Neural cell (in vitro differentiated cells): ENCODE results near the gene AHNAK2. TPM values are rescaled to one million over a fixed set of nuclear protein-coding genes. Genes with fewer than 3 reads are reported as not detected.

Source experiments
- H2AFZ ChIP-seq: fragments of 200-600, 300-800 bp; sonication (generic), shearing (Covaris generic); 2 replicates; pipeline ENCODE4 v1.6.0; 2014; ENCODE audit warnings: low read depth, mild to moderate bottlenecking, antibody characterized with exemption, low read length, moderate library complexity
- H3F3A ChIP-seq: fragments of 200-600 bp; shearing (Covaris generic); 2 replicates; pipeline ENCODE4 v1.6.1; 2016; ENCODE audit warnings: mild to moderate bottlenecking, moderate library complexity, mixed read lengths, antibody characterized with exemption, low read length; ENCODE audit not compliant: insufficient read depth, poor library complexity, severe bottlenecking
- H3K27ac ChIP-seq: fragments of 200-600, 300-800 bp; sonication (generic), shearing (Covaris generic); 2 replicates; pipeline ENCODE4 v1.5.1; 2014; ENCODE audit warnings: mild to moderate bottlenecking, low read length, moderate library complexity
- H3K27me3 ChIP-seq: fragments of 300-800, 200-600 bp; sonication (generic), shearing (Covaris generic); 2 replicates; pipeline ENCODE4 v1.6.0; 2014; ENCODE audit warnings: mild to moderate bottlenecking, low read depth, low read length, moderate library complexity; ENCODE audit not compliant: insufficient read depth
- H3K36me3 ChIP-seq: fragments of 300-800, 200-600 bp; sonication (generic), shearing (Covaris generic); 2 replicates; pipeline ENCODE4 v1.5.1; 2014; ENCODE audit warnings: mild to moderate bottlenecking, antibody characterized with exemption, low read length, moderate library complexity; ENCODE audit not compliant: insufficient read depth
- H3K4me2 ChIP-seq: fragments of 300-800, 200-600 bp; sonication (generic), shearing (Covaris generic); 2 replicates; pipeline ENCODE4 v1.6.0; 2014; ENCODE audit warnings: mild to moderate bottlenecking, low read length
- H3K4me3 ChIP-seq: fragments of 300-800, 200-600 bp; sonication (generic), shearing (Covaris generic); 2 replicates; pipeline ENCODE4 v1.5.1; 2014; ENCODE audit warnings: mild to moderate bottlenecking, low read length, moderate library complexity
- H3K79me2 ChIP-seq: fragments of 200-600 bp; shearing (Covaris generic); replicated peaks from 2 replicates; pipeline ENCODE4 v1.6.0; 2014; ENCODE audit warnings: mild to moderate bottlenecking, low read length, moderate library complexity; ENCODE audit not compliant: insufficient read depth
- H3K9ac ChIP-seq: fragments of 300-800, 200-600 bp; sonication (generic), shearing (Covaris generic); 2 replicates; pipeline ENCODE4 v1.6.1; 2016; ENCODE audit warnings: mild to moderate bottlenecking, low read length, mixed read lengths
- H3K9me2 ChIP-seq: fragments of 200-600 bp; shearing (Covaris generic); 2 replicates; pipeline ENCODE4 v1.6.1; 2016; ENCODE audit warnings: mild to moderate bottlenecking, low read length, mixed read lengths; ENCODE audit not compliant: insufficient read depth
- H3K9me3 ChIP-seq: fragments of 200-600, 300-800 bp; sonication (generic), shearing (Covaris generic); 2 replicates; pipeline ENCODE4 v1.6.1; 2016; ENCODE audit warnings: mild to moderate bottlenecking, mixed run types, low read length, moderate library complexity, mixed read lengths
- H4K20me1 ChIP-seq: fragments of 200-600 bp; shearing (Covaris generic); 2 replicates; pipeline ENCODE4 v1.6.1; 2016; ENCODE audit warnings: mild to moderate bottlenecking, mixed run types; ENCODE audit not compliant: insufficient read depth
- CTCF ChIP-seq: fragments of 450-650 bp; IDR thresholded peaks from 2 replicates; pipeline ENCODE4 v1.5.1; 2014; ENCODE audit warnings: antibody characterized with exemption, mild to moderate bottlenecking, moderate library complexity; ENCODE audit not compliant: poor library complexity, severe bottlenecking
- EP300 ChIP-seq: fragments of 450-650 bp; conservative IDR thresholded peaks from 2 replicates; pipeline ENCODE4 v1.6.1; 2014; ENCODE audit warnings: antibody characterized with exemption, mild to moderate bottlenecking, moderate library complexity; ENCODE audit not compliant: poor library complexity, severe bottlenecking
- EZH2 ChIP-seq: fragments of 200-600, 300-800 bp; shearing (Covaris generic), sonication (generic); IDR thresholded peaks from 2 replicates; pipeline ENCODE4 v1.6.1; 2014; ENCODE audit warnings: antibody characterized with exemption, low read length, borderline replicate concordance, mild to moderate bottlenecking; ENCODE audit not compliant: insufficient read depth, poor library complexity, severe bottlenecking
- MXI1 ChIP-seq: fragments of 450-650 bp; conservative IDR thresholded peaks from 2 replicates; pipeline ENCODE4 v1.6.1; 2014; ENCODE audit warnings: antibody characterized with exemption, mild to moderate bottlenecking; ENCODE audit not compliant: poor library complexity, severe bottlenecking
- POLR2AphosphoS5 ChIP-seq: IDR thresholded peaks from 2 replicates; pipeline ENCODE4 v1.6.1; 2012
- RAD21 ChIP-seq: fragments of 450-650 bp; conservative IDR thresholded peaks from 2 replicates; pipeline ENCODE4 v1.6.1; 2014; ENCODE audit warnings: antibody characterized with exemption, mild to moderate bottlenecking, moderate library complexity
- REST ChIP-seq: IDR thresholded peaks from 2 replicates; pipeline ENCODE4 v1.6.1; 2012; ENCODE audit warnings: borderline replicate concordance
- SMC3 ChIP-seq: fragments of 450-650 bp; conservative IDR thresholded peaks from 2 replicates; pipeline ENCODE4 v1.6.1; 2014; ENCODE audit warnings: antibody characterized with exemption, mild to moderate bottlenecking, moderate library complexity; ENCODE audit not compliant: poor library complexity
- TAF1 ChIP-seq: IDR thresholded peaks from 2 replicates; pipeline ENCODE4 v1.6.1; 2012; ENCODE audit warnings: low read depth
- polyA plus RNA-seq: library from polyadenylated mRNA; depleted of rRNA; stranded (reverse); fragments of >200 nt; gene quantifications from 2 replicates; pipeline ENCODE4 v1.2.3, GENCODE V29; 2014

AHNAK2 gene
- polyA plus RNA-seq, 1 donor from 2014 or later, result 1.4 TPM

GRCh38 chr14:104892531-104893434 lies 85.4 kb downstream of the AHNAK2 start:
- no peaks in the 10 kb centered on the region for H3K27me3 ChIP-seq
- no peaks in the 10 kb centered on the region for H3F3A ChIP-seq
- no peaks in the 10 kb centered on the region for H3K79me2 ChIP-seq
- H3K9me2 ChIP-seq, result no peaks in the 10 kb centered on the region
- no peak overlapping the region for H2AFZ ChIP-seq
- no peak overlapping the region for H3K27ac ChIP-seq
- H3K4me2 ChIP-seq, result no peak overlapping the region
- TF ChIP-seq EP300 (no peak), RAD21 (no peak), SMC3 (no peak), REST (no peak), POLR2AphosphoS5 (no peak), EZH2 (no peak), MXI1 (no peak), TAF1 (no peak), CTCF (no peak)
- no peak overlapping the region for H3K9ac ChIP-seq
- H3K36me3 ChIP-seq, result peaks cover 10% of the 10 kb centered on the region
- H4K20me1 ChIP-seq, result no peaks in the 10 kb centered on the region
- no peaks in the 10 kb centered on the region for H3K9me3 ChIP-seq
- no peak overlapping the region for H3K4me3 ChIP-seq

GRCh38 chr14:104891664-104892530 lies 86.3 kb downstream of the AHNAK2 start:
- Histone ChIP-seq H3K9me3 (no peaks in the 10 kb centered on the region), H3K9ac (no peak overlapping the region), H3K27ac (no peak overlapping the region), H3K9me2 (no peaks in the 10 kb centered on the region), H3K79me2 (no peaks in the 10 kb centered on the region), H2AFZ (no peak overlapping the region), H3K36me3 (peaks cover 10% of the 10 kb centered on the region), H3K4me3 (no peak overlapping the region), H3F3A (no peaks in the 10 kb centered on the region), H3K4me2 (no peak overlapping the region), H4K20me1 (no peaks in the 10 kb centered on the region), H3K27me3 (no peaks in the 10 kb centered on the region)
- TF ChIP-seq POLR2AphosphoS5 (no peak), SMC3 (no peak), RAD21 (no peak), CTCF (no peak), TAF1 (no peak), REST (no peak), MXI1 (no peak), EZH2 (no peak), EP300 (no peak)
